ENCODE data around the gene GLRX3. TPM values are rescaled to one million over a fixed set of nuclear protein-coding genes. Genes with fewer than 3 reads are reported as not detected.

The GLRX3 gene
- total RNA-seq, 2 donors from 2014 or later = 51.1 to 54.6 TPM

DNA sequence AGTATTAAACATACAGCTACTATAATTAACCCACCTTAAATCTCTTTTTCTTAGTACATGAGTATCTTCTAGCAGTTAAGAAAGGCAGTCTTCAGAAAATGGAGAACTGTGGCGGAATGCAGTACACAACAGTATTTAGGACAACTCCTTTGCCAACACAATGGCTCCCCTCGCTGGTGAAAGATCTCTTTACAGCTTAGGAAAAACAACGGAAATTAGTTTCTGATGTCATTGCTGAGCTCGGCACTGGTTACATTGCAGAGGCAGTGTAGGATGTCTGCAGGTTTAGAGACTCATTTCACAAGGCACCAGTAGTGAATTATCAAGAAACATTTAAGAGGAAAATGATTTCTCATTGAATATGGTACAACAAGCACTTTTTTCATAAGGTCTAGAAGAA lies 43.4 kb downstream of the GLRX3 start:
- DNase-seq (no peak), ATAC-seq (no peak)
- intact Hi-C loops (cut with DNase I, micrococcal nuclease) = no loop called here

DNA sequence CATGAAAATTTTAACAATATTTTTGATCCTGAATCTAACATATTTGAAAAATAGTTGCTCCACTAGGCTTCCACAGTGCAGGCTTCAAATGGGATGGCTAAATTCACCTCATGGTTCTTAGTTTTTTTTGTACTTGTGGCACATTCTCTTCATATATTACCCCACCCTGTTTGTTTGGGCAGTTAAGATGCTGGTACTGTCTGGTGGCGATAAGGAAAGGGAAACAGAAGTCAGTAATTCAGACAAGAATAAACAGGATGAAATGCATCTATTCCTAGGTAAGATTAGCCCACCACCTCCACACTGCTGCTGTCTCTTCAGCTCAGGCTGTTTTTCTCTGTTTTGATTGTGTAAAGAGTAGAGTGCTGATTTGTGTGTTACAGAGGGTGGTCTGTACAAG lies 44.2 kb downstream of the GLRX3 start:
- intact Hi-C loops (cut with DNase I, micrococcal nuclease) = no loop called here
- DNase-seq (no peak), ATAC-seq (no peak)

GRCh38 chr10:130181858-130182257 lies 45.7 kb downstream of the GLRX3 start:
- ATAC-seq (no peak), DNase-seq (no peak)
- intact Hi-C loops (cut with DNase I, micrococcal nuclease) = no loop called here

DNA sequence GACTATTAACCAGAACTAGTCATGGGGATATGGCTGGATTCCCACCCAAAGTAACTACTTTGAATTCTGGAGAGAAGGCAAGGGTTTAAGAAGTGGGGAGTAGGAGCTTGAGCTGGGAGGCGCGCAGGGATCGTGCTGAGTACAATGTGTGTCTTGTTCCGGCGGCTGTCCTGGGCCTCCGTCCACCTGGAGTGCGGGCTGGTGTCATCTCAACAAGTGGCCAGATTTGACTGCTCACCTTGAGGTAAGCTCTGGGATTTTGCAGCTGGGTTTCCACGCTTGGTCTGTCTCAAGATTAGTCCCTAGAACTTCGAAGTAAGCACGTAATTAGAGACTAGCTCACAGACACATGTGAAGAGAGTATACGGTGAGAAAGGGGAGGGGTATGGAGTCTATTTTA lies 49.4 kb downstream of the GLRX3 start:
- no peak for ATAC-seq
- DNase-seq = no peak
- intact Hi-C loops (cut with DNase I, micrococcal nuclease) = no loop called here

- intact Hi-C loops (cut with DNase I, micrococcal nuclease) = no loop called here
- ATAC-seq (no peak), DNase-seq (no peak)
Measured at GRCh38 chr10:130188195-130189175, 52.3 kb downstream of the GLRX3 start.

GRCh38 chr10:130189608-130190054 lies 53.4 kb downstream of the GLRX3 start:
- ATAC-seq (no peak), DNase-seq (no peak)
- intact Hi-C loops (cut with DNase I, micrococcal nuclease) = no loop called here

DNA sequence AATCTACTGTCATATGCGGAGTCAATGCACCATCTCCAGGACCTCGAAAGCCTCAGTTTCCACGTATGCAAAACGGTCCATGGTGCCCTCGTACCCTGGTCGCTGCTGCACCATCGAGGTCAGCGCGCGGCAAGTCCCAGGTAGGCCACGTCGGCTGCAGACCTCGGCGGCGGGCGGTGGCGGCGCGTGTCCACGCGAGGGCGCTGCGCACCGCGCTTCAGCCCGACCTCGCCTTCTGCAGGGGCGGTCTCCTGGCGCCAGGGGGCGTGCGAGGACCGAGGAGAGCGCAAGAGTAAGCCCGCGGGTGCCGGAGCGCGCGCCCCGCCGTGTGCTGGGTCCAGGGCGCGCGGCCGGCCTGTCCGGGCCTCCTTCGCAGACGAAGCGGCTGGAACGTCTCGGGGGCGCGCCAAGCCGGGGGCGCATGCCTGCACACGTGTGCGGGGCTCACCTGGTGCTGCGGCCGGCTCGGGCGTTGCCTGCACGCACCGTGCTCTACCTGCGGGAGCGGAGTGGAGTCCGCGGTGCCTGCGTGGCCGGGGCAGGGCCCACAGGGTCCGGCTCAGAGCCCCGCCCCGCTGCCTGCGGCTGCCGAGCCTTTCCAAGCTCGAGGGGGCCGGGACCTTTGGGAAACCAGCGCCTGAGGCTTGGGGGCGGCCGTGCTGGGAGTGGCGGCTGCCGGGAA lies 54.0 kb downstream of the GLRX3 start:
- intact Hi-C loops (cut with DNase I, micrococcal nuclease) = no loop called here
- ATAC-seq (peak; percentile 94), DNase-seq (peak; percentile 66 to 92)

DNA sequence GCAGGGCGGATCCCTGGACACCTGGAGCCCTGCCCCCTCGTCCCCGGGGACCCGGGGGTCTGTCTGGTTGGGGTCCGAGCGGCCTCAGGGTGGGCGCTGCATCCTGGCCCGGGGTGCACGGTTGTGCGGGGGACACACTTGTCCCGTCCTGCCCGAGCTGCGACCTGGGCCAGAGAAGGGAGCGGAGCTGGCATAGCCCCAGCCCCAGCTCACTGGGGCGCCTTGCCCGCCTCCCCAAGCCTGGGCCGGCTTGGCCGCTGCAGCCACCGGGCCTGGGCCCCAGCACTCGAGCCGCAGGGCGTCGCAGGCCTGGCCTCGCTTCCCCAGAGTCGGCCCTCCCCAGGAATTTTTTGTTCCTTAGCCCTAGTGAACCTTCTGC lies 54.5 kb downstream of the GLRX3 start:
- ATAC-seq (peak; percentile 25), DNase-seq (peak in 1 of 2 donors; percentile 30)
- intact Hi-C loops (cut with DNase I, micrococcal nuclease) = no loop called here

DNA sequence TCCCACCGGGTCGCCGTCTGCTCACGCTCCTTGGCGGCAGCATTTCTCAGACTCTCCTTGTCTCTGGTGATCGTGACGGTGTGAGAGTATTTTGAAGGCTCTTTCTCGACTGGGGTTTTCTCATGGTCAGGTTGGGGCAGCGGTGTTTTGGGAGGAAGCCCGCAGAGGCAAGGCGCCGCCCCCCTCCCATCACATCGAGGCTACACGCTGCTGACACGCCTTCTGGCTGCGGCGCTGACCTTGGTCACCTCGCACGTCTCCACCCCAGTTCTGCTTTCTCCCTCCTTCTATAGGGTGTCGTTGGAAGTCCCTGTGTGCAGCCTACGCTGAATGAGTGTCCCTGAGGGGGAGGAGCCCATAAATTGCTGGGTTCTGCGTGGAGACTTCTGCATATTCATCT lies 55.2 kb downstream of the GLRX3 start:
- intact Hi-C loops (cut with DNase I, micrococcal nuclease) = no loop called here
- DNase-seq (no peak), ATAC-seq (no peak)

- intact Hi-C loops (cut with DNase I, micrococcal nuclease) = no loop called here
- no peak for ATAC-seq
- DNase-seq = no peak
Measured at GRCh38 chr10:130192276-130192848, 56.2 kb downstream of the GLRX3 start.

DNA sequence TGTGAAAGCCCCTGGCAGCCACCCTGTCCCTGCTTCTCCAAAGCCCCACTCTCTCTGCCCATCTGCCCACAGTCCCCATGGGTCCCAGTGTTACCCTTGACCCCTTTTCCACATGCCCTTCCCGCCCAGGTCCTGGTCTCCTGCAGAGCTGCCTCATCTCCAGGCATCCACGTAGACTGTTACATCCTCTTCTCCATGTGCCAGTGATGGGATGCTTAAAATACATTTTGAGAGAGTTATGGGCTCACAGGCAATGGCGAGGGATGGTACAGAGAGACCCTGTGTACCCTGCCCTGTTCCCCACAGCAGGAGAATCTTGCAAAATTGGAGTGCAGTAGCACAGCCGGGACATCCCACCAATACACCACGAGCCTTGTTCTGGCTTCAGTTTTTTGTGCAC lies 56.8 kb downstream of the GLRX3 start:
- no peak for DNase-seq
- ATAC-seq = no peak
- intact Hi-C loops (cut with DNase I, micrococcal nuclease) = no loop called here

- intact Hi-C loops (cut with DNase I, micrococcal nuclease) = no loop called here
- DNase-seq (no peak), ATAC-seq (no peak)
Measured at GRCh38 chr10:130193493-130194193, 57.5 kb downstream of the GLRX3 start.

GRCh38 chr10:130194194-130194990 lies 58.2 kb downstream of the GLRX3 start:
- intact Hi-C loops (cut with DNase I, micrococcal nuclease) = no loop called here
- ATAC-seq = no peak

DNA sequence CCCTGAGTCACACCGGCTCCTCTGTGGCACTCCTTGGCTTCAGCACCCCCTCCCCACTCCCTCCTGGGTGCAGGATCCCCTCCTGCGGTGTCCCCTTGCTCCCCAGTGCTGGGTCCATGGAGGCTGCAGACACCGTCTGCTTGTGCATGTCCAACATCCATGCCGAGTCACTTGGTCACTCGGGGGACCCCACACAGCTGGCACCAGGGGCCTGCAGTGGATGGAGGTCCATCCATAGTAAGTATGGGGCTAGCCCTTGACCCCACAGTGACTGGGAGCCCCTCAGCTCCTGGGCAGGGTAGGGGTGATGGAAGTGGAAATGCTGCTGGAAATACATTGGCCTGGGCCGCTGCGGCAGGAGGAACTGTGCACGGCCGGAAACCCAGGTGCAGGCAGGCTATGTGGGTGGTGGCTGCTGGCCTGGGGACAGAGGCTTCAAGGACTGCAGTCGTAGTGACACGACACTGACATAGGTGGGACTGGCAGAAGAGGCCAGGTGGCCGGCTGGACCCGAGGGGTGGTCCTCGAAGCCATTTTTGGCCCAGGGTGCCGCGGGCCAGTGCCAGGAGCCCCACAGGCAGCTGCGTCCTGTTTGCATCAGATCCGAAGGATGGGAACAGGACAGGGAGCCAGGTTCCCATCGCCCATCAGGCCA lies 58.9 kb downstream of the GLRX3 start:
- intact Hi-C loops (cut with DNase I, micrococcal nuclease) = no loop called here
- no peak for DNase-seq
- no peak for ATAC-seq

More at GRCh38 chr10:130194194-130194990, 58.2 kb downstream of the GLRX3 start:
- no peak for DNase-seq

DNA sequence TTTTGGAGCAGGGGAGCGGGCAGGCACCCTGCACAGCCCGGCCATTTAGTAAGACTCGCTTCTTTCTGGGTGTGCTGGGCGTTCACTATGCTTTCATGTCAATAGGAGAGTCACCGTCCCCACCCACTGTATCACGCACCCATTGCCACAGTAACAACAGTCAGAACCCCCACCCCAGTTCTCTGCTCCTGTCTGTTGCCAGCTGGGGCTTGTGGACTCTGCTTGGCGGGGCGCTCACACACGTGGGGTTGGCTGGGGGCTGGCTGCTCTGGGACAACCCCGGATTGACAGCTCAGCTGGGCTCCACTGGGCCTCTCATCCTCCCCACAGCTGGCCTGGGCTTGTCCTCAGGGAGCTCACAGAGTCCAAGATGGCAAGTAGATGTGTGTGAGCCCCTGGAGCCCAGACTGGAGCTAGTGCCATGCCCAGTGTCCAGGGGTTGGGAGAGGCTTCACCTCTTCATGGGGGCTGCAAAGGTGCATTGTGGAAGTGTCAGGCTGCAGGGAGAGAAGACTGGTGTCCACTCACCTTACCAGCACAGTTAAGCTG lies 59.6 kb downstream of the GLRX3 start:
- ATAC-seq (no peak), DNase-seq (no peak)
- intact Hi-C loops (cut with DNase I, micrococcal nuclease) = no loop called here

DNA sequence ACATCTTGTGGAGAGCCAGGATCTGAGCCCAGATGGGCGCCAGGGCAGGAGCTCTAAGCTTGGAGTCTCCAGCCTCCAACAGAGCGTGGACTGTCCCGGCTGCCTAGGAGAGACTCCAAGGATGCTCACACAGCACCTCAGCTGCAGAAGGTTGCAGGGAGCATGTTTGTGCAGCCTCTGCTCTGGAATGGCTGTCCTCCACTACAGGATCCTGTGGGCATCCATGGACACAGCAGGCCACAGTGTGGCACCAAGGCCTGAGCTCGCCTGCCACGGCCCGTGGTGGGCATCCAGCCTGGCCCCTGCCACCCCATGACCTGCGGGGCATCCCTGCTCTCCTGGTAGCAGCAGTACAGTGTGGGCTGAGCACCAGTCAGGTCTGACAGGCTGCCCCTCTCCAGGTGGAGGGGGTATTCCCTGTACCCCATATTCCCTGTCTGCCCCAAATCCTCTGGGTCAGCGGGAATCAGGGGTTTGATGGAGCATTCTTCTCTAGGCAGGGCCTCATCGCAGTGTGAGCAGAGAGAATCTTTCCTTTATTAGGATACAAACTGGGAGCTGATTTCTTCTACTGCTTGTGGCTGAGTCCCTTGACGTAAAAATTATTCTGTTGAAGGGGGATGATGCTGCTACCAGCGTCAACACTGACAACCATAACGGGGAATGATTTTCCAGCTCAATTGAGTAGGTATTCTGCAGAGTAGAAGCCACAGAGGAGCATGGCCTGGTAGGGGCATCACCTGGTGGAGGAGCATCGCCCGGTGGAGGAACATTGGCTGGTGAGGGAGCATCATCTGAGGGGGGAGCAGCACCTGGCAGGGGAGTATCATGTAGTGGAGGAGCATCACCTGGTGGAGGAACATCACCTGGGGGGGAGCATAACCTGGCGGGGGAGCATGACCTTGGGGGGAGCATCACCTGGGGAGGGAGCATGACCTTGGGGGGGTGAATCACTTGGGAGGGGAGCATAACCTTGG lies 60.6 kb downstream of the GLRX3 start:
- ATAC-seq = no peak
- intact Hi-C loops (cut with DNase I, micrococcal nuclease) = no loop called here

GRCh38 chr10:130198651-130199050 lies 62.5 kb downstream of the GLRX3 start:
- no peak for DNase-seq
- intact Hi-C loops (cut with DNase I, micrococcal nuclease) = no loop called here
- ATAC-seq = no peak

More for the DNA sequence above, 60.6 kb downstream of the GLRX3 start:
- DNase-seq = no peak
